ENCODE data around the gene XPOT.

XPOT gene

GRCh38 chr12:64400041-64400440, 4.2 kb upstream of the XPOT start:
- no peak for DNase-seq (ENCODE audit: low spot score in 2 of 2)
- peaks cover 3% of the 10 kb centered on the region for H3K36me3 Mint-ChIP-seq (ENCODE audit: insufficient read depth)
- no peaks in the 10 kb centered on the region for H3K27me3 Mint-ChIP-seq
- no peak overlapping the region for H3K27ac Mint-ChIP-seq (ENCODE audit: low read depth)
- no peak for ATAC-seq (replicated peaks; ENCODE audit: extremely low read depth, poor library complexity, severe bottlenecking)
- H3K9me3 Mint-ChIP-seq, result no peaks in the 10 kb centered on the region
- peaks cover 6% of the 10 kb centered on the region for H3K4me1 Mint-ChIP-seq
- no peak overlapping the region for H3K4me3 Mint-ChIP-seq

- peak overlapping the region; percentile 17 for H3K27ac Mint-ChIP-seq (ENCODE audit: low read depth)
- peaks cover 7% of the 10 kb centered on the region for H3K36me3 Mint-ChIP-seq (ENCODE audit: insufficient read depth)
- no peak overlapping the region for H3K4me3 Mint-ChIP-seq
- no peak for DNase-seq (ENCODE audit: low spot score in 2 of 2)
- ATAC-seq (replicated peaks; ENCODE audit: extremely low read depth, poor library complexity, severe bottlenecking), result no peak
- peaks cover 15% of the 10 kb centered on the region for H3K4me1 Mint-ChIP-seq
- H3K27me3 Mint-ChIP-seq, result no peaks in the 10 kb centered on the region
- no peaks in the 10 kb centered on the region for H3K9me3 Mint-ChIP-seq
These were observed 2.0 kb upstream of the XPOT start for GRCh38 chr12:64402181-64402580.

GRCh38 chr12:64404470-64405256, 471 bp downstream of the XPOT start:
- Mint-ChIP-seq H3K4me1 (peaks cover 21% of the 10 kb centered on the region), H3K4me3 (peak overlapping the region; percentile 97), H3K27me3 (no peaks in the 10 kb centered on the region), H3K27ac (ENCODE audit: low read depth) (peak overlapping the region; percentile 92), H3K36me3 (ENCODE audit: insufficient read depth) (peaks cover 7% of the 10 kb centered on the region), H3K9me3 (no peaks in the 10 kb centered on the region)
- ATAC-seq (replicated peaks; ENCODE audit: extremely low read depth, poor library complexity, severe bottlenecking) (peak; percentile 3), DNase-seq (ENCODE audit: low spot score in 2 of 2) (no peak)

GRCh38 chr12:64407342-64408223, 3.4 kb downstream of the XPOT start:
- Mint-ChIP-seq H3K9me3 (no peaks in the 10 kb centered on the region), H3K27me3 (no peaks in the 10 kb centered on the region), H3K4me1 (peaks cover 15% of the 10 kb centered on the region), H3K4me3 (no peak overlapping the region), H3K36me3 (ENCODE audit: insufficient read depth) (peaks cover 20% of the 10 kb centered on the region), H3K27ac (ENCODE audit: low read depth) (no peak overlapping the region)
- ATAC-seq (replicated peaks; ENCODE audit: extremely low read depth, poor library complexity, severe bottlenecking), result no peak
- DNase-seq (ENCODE audit: low spot score in 2 of 2), result no peak

- ATAC-seq (replicated peaks; ENCODE audit: extremely low read depth, poor library complexity, severe bottlenecking) (no peak), DNase-seq (ENCODE audit: low spot score in 2 of 2) (no peak)
- Mint-ChIP-seq H3K4me3 (no peak overlapping the region), H3K4me1 (peaks cover 6% of the 10 kb centered on the region), H3K27me3 (no peaks in the 10 kb centered on the region), H3K36me3 (ENCODE audit: insufficient read depth) (peaks cover 38% of the 10 kb centered on the region), H3K9me3 (no peaks in the 10 kb centered on the region), H3K27ac (ENCODE audit: low read depth) (no peak overlapping the region)
These were observed 7.2 kb downstream of the XPOT start for GRCh38 chr12:64411427-64411826.

GRCh38 chr12:64412459-64412858, 8.3 kb downstream of the XPOT start:
- Mint-ChIP-seq H3K9me3 (no peaks in the 10 kb centered on the region), H3K27me3 (no peaks in the 10 kb centered on the region), H3K27ac (ENCODE audit: low read depth) (no peak overlapping the region), H3K4me3 (no peak overlapping the region), H3K4me1 (peaks cover 3% of the 10 kb centered on the region), H3K36me3 (ENCODE audit: insufficient read depth) (peaks cover 48% of the 10 kb centered on the region)
- DNase-seq (ENCODE audit: low spot score in 2 of 2), result no peak
- ATAC-seq (replicated peaks; ENCODE audit: extremely low read depth, poor library complexity, severe bottlenecking), result no peak

- no peaks in the 10 kb centered on the region for H3K9me3 Mint-ChIP-seq
- H3K4me1 Mint-ChIP-seq, result no peaks in the 10 kb centered on the region
- no peak for DNase-seq (ENCODE audit: low spot score in 2 of 2)
- no peak overlapping the region for H3K4me3 Mint-ChIP-seq
- no peaks in the 10 kb centered on the region for H3K27me3 Mint-ChIP-seq
- H3K36me3 Mint-ChIP-seq (ENCODE audit: insufficient read depth), result peaks cover 56% of the 10 kb centered on the region
- H3K27ac Mint-ChIP-seq (ENCODE audit: low read depth), result no peak overlapping the region
- ATAC-seq (replicated peaks; ENCODE audit: extremely low read depth, poor library complexity, severe bottlenecking), result no peak
These were observed 9.7 kb downstream of the XPOT start for GRCh38 chr12:64413884-64414283.

- ATAC-seq (replicated peaks; ENCODE audit: extremely low read depth, poor library complexity, severe bottlenecking), result no peak
- Mint-ChIP-seq H3K36me3 (ENCODE audit: insufficient read depth) (peaks cover 77% of the 10 kb centered on the region), H3K27ac (ENCODE audit: low read depth) (no peak overlapping the region)
These were observed 14.0 kb downstream of the XPOT start for GRCh38 chr12:64418209-64418608.

GRCh38 chr12:64419696-64420095, 15.5 kb downstream of the XPOT start:
- no peak overlapping the region for H3K27ac Mint-ChIP-seq (ENCODE audit: low read depth)
- H3K27me3 Mint-ChIP-seq, result no peaks in the 10 kb centered on the region
- ATAC-seq (replicated peaks; ENCODE audit: extremely low read depth, poor library complexity, severe bottlenecking) (no peak), DNase-seq (ENCODE audit: low spot score in 2 of 2) (no peak)
- H3K9me3 Mint-ChIP-seq, result no peaks in the 10 kb centered on the region
- H3K4me1 Mint-ChIP-seq, result no peaks in the 10 kb centered on the region
- H3K36me3 Mint-ChIP-seq (ENCODE audit: insufficient read depth), result peaks cover 75% of the 10 kb centered on the region
- no peak overlapping the region for H3K4me3 Mint-ChIP-seq

More at GRCh38 chr12:64418209-64418608, 14.0 kb downstream of the XPOT start:
- H3K4me1 Mint-ChIP-seq, result no peaks in the 10 kb centered on the region
- no peak overlapping the region for H3K4me3 Mint-ChIP-seq
- H3K27me3 Mint-ChIP-seq, result no peaks in the 10 kb centered on the region
- no peak for DNase-seq (ENCODE audit: low spot score in 2 of 2)
- H3K9me3 Mint-ChIP-seq, result no peaks in the 10 kb centered on the region

- no peaks in the 10 kb centered on the region for H3K4me1 Mint-ChIP-seq
- DNase-seq (ENCODE audit: low spot score in 2 of 2), result no peak
These were observed 23.8 kb downstream of the XPOT start for GRCh38 chr12:64427988-64428387.

GRCh38 chr12:64428956-64429355, 24.8 kb downstream of the XPOT start:
- H3K4me3 Mint-ChIP-seq, result no peak overlapping the region

More at GRCh38 chr12:64427988-64428387, 23.8 kb downstream of the XPOT start:
- Mint-ChIP-seq H3K27me3 (no peaks in the 10 kb centered on the region), H3K4me3 (no peak overlapping the region), H3K27ac (ENCODE audit: low read depth) (no peak overlapping the region), H3K36me3 (ENCODE audit: insufficient read depth) (peaks cover 80% of the 10 kb centered on the region), H3K9me3 (no peaks in the 10 kb centered on the region)
- no peak for ATAC-seq (replicated peaks; ENCODE audit: extremely low read depth, poor library complexity, severe bottlenecking)

GRCh38 chr12:64430886-64431285, 26.7 kb downstream of the XPOT start:
- no peak overlapping the region for H3K4me3 Mint-ChIP-seq
- no peak overlapping the region for H3K27ac Mint-ChIP-seq (ENCODE audit: low read depth)
- ATAC-seq (replicated peaks; ENCODE audit: extremely low read depth, poor library complexity, severe bottlenecking), result no peak

More at GRCh38 chr12:64428956-64429355, 24.8 kb downstream of the XPOT start:
- H3K9me3 Mint-ChIP-seq, result no peaks in the 10 kb centered on the region
- ATAC-seq (replicated peaks; ENCODE audit: extremely low read depth, poor library complexity, severe bottlenecking) (no peak), DNase-seq (ENCODE audit: low spot score in 2 of 2) (no peak)
- no peaks in the 10 kb centered on the region for H3K27me3 Mint-ChIP-seq
- H3K4me1 Mint-ChIP-seq, result no peaks in the 10 kb centered on the region
- H3K27ac Mint-ChIP-seq (ENCODE audit: low read depth), result no peak overlapping the region
- peaks cover 77% of the 10 kb centered on the region for H3K36me3 Mint-ChIP-seq (ENCODE audit: insufficient read depth)

GRCh38 chr12:64431791-64432190, 27.6 kb downstream of the XPOT start:
- ATAC-seq (replicated peaks; ENCODE audit: extremely low read depth, poor library complexity, severe bottlenecking) (no peak), DNase-seq (ENCODE audit: low spot score in 2 of 2) (no peak)
- Mint-ChIP-seq H3K4me3 (no peak overlapping the region), H3K9me3 (no peaks in the 10 kb centered on the region), H3K27ac (ENCODE audit: low read depth) (no peak overlapping the region), H3K27me3 (no peaks in the 10 kb centered on the region), H3K4me1 (no peaks in the 10 kb centered on the region), H3K36me3 (ENCODE audit: insufficient read depth) (peaks cover 75% of the 10 kb centered on the region)

More at GRCh38 chr12:64430886-64431285, 26.7 kb downstream of the XPOT start:
- DNase-seq (ENCODE audit: low spot score in 2 of 2), result no peak
- H3K4me1 Mint-ChIP-seq, result no peaks in the 10 kb centered on the region
- H3K27me3 Mint-ChIP-seq, result no peaks in the 10 kb centered on the region
- H3K36me3 Mint-ChIP-seq (ENCODE audit: insufficient read depth), result peaks cover 77% of the 10 kb centered on the region
- no peaks in the 10 kb centered on the region for H3K9me3 Mint-ChIP-seq
